Tibial nerve (tissue), 4 donors: ENCODE results near the gene CDKN2B. TPM values are rescaled to one million over a fixed set of nuclear protein-coding genes. Genes with fewer than 3 reads are reported as not detected.

ENCODE experiments used
- DNase-seq, 2 donors: peaks; one replicate each; pipeline ENCODE4 v3.0.0-alpha.2; 2019; ENCODE audit warnings: low spot score in 2 of 2
- H3K27ac ChIP-seq, 4 donors: fragments of 200-600 bp; sonication (generic) in 3 of 4; one replicate each; pipeline ENCODE4 v1.5.1; 2017 to 2019; ENCODE audit warnings: mild to moderate bottlenecking in 1 of 4
- H3K27me3 ChIP-seq, 2 donors: fragments of 200-600 bp; sonication (generic) in 1 of 2; one replicate each; pipeline versions ENCODE4 v1.5.1 to v1.6.0; 2017 to 2019
- H3K36me3 ChIP-seq, 3 donors: fragments of 200-600 bp; sonication (generic); one replicate each; pipeline ENCODE4 v1.5.1; 2018 to 2019
- H3K4me1 ChIP-seq, 4 donors: fragments of 200-600 bp; sonication (generic) in 3 of 4; one replicate each; pipeline ENCODE4 v1.5.1; 2017 to 2019
- H3K4me3 ChIP-seq, 4 donors: fragments of 200-600 bp; sonication (generic) in 3 of 4; one replicate each; pipeline ENCODE4 v1.5.1; 2017 to 2019; ENCODE audit warnings: mild to moderate bottlenecking in 1 of 4, moderate library complexity in 1 of 4
- H3K9me3 ChIP-seq, 4 donors: fragments of 200-600 bp; sonication (generic) in 3 of 4; one replicate each; pipeline ENCODE4 v1.5.1; 2017 to 2019
- EP300 ChIP-seq, 2 donors: sonication (generic); formaldehyde crosslinking; IDR thresholded peaks; one replicate each; pipeline ENCODE4 v1.6.1; 2017; ENCODE audit warnings: antibody characterized with exemption in 2 of 2, mild to moderate bottlenecking in 1 of 2
- POLR2A ChIP-seq, 2 donors: fragments of 450-650 bp; IDR thresholded peaks; one replicate each; pipeline ENCODE4 v1.6.1; 2017; ENCODE audit warnings: antibody characterized with exemption in 2 of 2, mild to moderate bottlenecking in 2 of 2, moderate library complexity in 2 of 2
- WGBS, 2 donors: methylation state at CpG; one replicate each; pipeline ENCODE4 v1.1.5; 2018; 5-methylcytosine and 5-hydroxymethylcytosine counted together
- total RNA-seq, 4 donors: library from RNA; depleted of rRNA; stranded (reverse); fragments of >200 nt; gene quantifications; one replicate each; pipeline ENCODE4 v1.1.0, GENCODE V29; 2016
- TF ChIP-seq, protein P1 (sequence below), 5 experiments: fragments of 200-600 bp in 3 of 5; fragments of 450-650 bp in 2 of 5; sonication (generic) in 3 of 5; IDR thresholded peaks; one replicate each; pipeline ENCODE4 v1.5.1; 2016 to 2019; ENCODE audit warnings: antibody characterized with exemption in 5 of 5, mild to moderate bottlenecking in 3 of 5, moderate library complexity in 2 of 5

CDKN2B gene
- total RNA-seq, 4 donors from 2014 or later, result 18.2 to 33.1 (median 27.6) TPM

DNA sequence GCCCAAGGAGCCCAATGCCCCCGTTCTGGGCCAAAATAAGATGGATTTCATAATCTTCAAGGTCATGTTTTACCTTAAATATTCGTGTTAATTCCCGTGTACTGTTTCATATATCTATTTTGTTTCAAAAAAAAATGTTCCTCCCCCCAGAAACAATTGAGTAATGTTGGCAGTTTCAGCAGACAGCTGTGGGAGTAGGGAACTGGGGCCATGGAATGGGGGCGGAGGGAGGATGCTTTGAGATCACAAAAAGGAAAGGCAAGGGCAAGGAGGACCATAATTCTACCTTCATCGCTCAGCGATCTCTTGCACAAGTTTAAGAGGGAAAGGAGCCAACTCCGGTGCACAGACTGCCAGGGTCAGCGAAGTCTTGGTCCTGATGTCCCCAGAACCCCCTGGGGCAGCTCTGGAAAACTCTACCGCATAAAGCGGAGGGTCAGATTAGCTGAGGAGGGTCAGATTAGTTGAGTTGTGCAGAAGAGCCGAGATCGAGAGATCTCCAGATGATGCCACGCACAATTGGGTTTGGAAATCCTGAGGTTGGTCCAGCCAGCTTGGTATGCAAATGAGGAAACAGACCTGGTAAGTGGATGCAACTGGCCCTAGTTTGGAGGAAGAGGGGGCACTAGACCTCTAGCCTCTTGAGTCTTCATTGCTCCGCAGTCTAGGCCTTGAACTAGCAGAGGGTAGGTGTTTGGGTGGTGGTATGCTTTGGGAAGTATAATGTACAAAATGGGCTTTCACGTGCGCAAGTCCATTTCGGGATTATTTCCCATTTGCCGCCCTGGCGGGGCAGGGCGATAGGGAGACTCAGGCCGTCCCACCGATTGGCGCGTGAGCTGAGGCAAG is 38.9 kb downstream of the CDKN2B start:
- TF ChIP-seq POLR2A (IDR thresholded peaks at IDR 0.05) (no peak), EP300 (IDR thresholded peaks at IDR 0.05) (no peak)
- TF ChIP-seq, protein P1, sequence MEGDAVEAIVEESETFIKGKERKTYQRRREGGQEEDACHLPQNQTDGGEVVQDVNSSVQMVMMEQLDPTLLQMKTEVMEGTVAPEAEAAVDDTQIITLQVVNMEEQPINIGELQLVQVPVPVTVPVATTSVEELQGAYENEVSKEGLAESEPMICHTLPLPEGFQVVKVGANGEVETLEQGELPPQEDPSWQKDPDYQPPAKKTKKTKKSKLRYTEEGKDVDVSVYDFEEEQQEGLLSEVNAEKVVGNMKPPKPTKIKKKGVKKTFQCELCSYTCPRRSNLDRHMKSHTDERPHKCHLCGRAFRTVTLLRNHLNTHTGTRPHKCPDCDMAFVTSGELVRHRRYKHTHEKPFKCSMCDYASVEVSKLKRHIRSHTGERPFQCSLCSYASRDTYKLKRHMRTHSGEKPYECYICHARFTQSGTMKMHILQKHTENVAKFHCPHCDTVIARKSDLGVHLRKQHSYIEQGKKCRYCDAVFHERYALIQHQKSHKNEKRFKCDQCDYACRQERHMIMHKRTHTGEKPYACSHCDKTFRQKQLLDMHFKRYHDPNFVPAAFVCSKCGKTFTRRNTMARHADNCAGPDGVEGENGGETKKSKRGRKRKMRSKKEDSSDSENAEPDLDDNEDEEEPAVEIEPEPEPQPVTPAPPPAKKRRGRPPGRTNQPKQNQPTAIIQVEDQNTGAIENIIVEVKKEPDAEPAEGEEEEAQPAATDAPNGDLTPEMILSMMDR (IDR thresholded peaks at IDR 0.05), result no peak
- Histone ChIP-seq H3K36me3 (no peaks in the 10 kb centered on the region), H3K4me3 (no peak overlapping the region), H3K9me3 (peaks cover 0 to 3% (median 0%) of the 10 kb centered on the region in 4 donors), H3K27ac (no peak overlapping the region), H3K27me3 (peaks cover 15 to 100% of the 10 kb centered on the region in 2 donors), H3K4me1 (peaks cover 0 to 48% (median 18%) of the 10 kb centered on the region in 4 donors)
- DNase-seq, result no peak
- 23 to 28% methylated on average over 24 of the region's 24 CpGs for WGBS, 2 donors

DNA sequence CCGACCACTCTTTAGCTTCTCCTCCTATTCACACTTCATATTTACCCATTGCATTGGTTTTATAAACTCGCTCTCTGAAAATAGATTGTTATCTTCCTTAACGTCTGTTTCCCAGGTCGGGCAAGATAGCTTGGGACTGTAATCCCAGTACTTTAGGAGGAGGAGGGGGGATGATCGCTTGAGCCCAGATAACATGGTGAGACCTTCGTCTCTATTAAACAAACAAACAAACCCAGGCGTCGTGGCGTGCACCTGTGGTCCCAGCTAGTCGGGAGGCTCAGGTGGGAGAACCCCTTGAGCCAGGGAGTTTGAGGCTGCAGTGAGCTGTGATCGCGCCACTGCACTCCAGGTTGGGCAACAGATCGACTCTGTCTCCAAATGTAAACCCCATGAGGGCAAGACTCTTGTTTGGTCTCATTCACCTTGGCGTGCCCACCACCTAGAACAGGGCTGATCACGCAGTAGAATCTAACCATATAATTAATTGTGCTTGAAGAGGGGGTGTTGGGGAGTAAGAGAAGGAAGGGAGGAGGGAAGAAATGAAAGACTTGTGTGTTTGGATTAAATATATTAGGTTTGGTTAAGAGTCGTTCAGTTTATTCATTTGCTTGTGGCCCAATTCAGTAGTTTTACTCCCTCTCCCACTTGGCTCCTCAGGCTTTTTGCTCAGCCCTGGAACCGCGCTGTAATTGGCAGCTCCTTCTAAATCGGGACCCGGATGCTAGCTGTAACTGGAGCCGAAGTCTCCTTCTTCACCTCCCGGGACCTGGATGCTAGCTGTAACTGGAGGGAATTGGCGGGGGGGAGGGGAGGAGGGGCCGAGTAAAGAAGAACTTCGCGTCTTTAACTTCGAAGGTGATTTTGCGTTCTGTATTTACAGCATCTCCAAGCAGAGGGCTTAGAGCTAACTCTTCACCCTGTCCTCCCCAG is 39.8 kb downstream of the CDKN2B start:
- Histone ChIP-seq H3K27me3 (peaks cover 15 to 100% of the 10 kb centered on the region in 2 donors), H3K4me1 (peaks cover 0 to 44% (median 14%) of the 10 kb centered on the region in 4 donors), H3K36me3 (no peaks in the 10 kb centered on the region), H3K9me3 (peaks cover 0 to 6% (median 0%) of the 10 kb centered on the region in 4 donors), H3K4me3 (no peak overlapping the region), H3K27ac (no peak overlapping the region)
- TF ChIP-seq, protein P1 (IDR thresholded peaks at IDR 0.05), result no peak
- no peak for TF ChIP-seq POLR2A (IDR thresholded peaks at IDR 0.05)
- no peak for TF ChIP-seq EP300 (IDR thresholded peaks at IDR 0.05)
- 11% methylated on average over 28 of the region's 28 CpGs for WGBS, 2 donors
- no peak for DNase-seq

- no peak for DNase-seq
- Histone ChIP-seq H3K27ac (no peak overlapping the region), H3K27me3 (peaks cover 13 to 95% of the 10 kb centered on the region in 2 donors), H3K9me3 (peaks cover 0 to 13% (median 0%) of the 10 kb centered on the region in 4 donors), H3K4me3 (no peak overlapping the region), H3K36me3 (no peaks in the 10 kb centered on the region), H3K4me1 (peaks cover 0 to 37% (median 12%) of the 10 kb centered on the region in 4 donors)
- TF ChIP-seq, protein P1 (IDR thresholded peaks at IDR 0.05), result no peak
- TF ChIP-seq EP300 (IDR thresholded peaks at IDR 0.05), result peak in 1 of 2 donors; percentile 11
- WGBS, 2 donors, result 7 to 12% methylated on average over 41 of the region's 41 CpGs
Observed at GRCh38 chr9:21968331-21969010, 40.6 kb downstream of the CDKN2B start.

DNA sequence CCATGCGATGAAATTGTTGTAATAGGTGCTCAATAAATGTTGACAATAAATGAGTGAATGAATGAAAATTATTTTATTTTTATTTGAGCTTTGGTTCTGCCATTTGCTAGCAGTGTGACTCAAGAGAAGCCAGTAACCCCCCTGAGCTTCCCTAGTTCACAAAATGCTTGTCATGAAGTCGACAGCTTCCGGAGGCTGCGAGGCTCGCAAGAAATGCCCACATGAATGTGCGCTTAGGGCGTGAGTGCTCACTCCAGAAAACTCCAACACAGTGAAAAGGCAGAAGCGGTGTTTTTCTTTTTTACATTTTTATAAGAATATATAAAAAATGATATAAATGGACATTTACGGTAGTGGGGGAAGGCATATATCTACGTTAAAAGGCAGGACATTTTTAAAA is 41.4 kb downstream of the CDKN2B start:
- H3K27me3 ChIP-seq, result peaks cover 9 to 94% of the 10 kb centered on the region in 2 donors

More for the DNA sequence above, 41.4 kb downstream of the CDKN2B start:
- TF ChIP-seq POLR2A (IDR thresholded peaks at IDR 0.05) (no peak), EP300 (IDR thresholded peaks at IDR 0.05) (no peak)
- TF ChIP-seq, protein P1 (IDR thresholded peaks at IDR 0.05), result no peak
- no peaks in the 10 kb centered on the region for H3K36me3 ChIP-seq
- no peak overlapping the region for H3K4me3 ChIP-seq
- H3K4me1 ChIP-seq, result peaks cover 0 to 37% (median 12%) of the 10 kb centered on the region in 4 donors
- DNase-seq, result no peak
- H3K27ac ChIP-seq, result no peak overlapping the region
- WGBS, 2 donors, result 29 to 32% methylated on average over 10 of the region's 10 CpGs
- H3K9me3 ChIP-seq, result peaks cover 0 to 19% (median 0%) of the 10 kb centered on the region in 4 donors
